ENCODE data around the gene FHOD3.

Gene FHOD3

GRCh38 chr18:36381075-36381474 lies 83.6 kb downstream of the FHOD3 start:
- no peak for DNase-seq (ENCODE audit: low read depth in 2 of 2)

GRCh38 chr18:36382854-36383253 lies 85.3 kb downstream of the FHOD3 start:
- no peak for DNase-seq (ENCODE audit: low read depth in 2 of 2)

- DNase-seq (ENCODE audit: low read depth in 2 of 2), result no peak
Measured at GRCh38 chr18:36386150-36386920, 88.8 kb downstream of the FHOD3 start.

GRCh38 chr18:36387310-36387709 lies 89.8 kb downstream of the FHOD3 start:
- DNase-seq (ENCODE audit: low read depth in 2 of 2), result no peak

GRCh38 chr18:36388310-36388709 lies 90.8 kb downstream of the FHOD3 start:
- DNase-seq (ENCODE audit: low read depth in 2 of 2), result no peak

- DNase-seq (ENCODE audit: low read depth in 2 of 2), result no peak
Measured at GRCh38 chr18:36389027-36389426, 91.5 kb downstream of the FHOD3 start.

GRCh38 chr18:36389811-36390581 lies 92.5 kb downstream of the FHOD3 start:
- DNase-seq (ENCODE audit: low read depth in 2 of 2), result no peak

- no peak for DNase-seq (ENCODE audit: low read depth in 2 of 2)
Measured at GRCh38 chr18:36391426-36392145, 94.1 kb downstream of the FHOD3 start.

- DNase-seq (ENCODE audit: low read depth in 2 of 2), result no peak
Measured at GRCh38 chr18:36392164-36392978, 94.9 kb downstream of the FHOD3 start.

GRCh38 chr18:36392979-36393287 lies 95.4 kb downstream of the FHOD3 start:
- DNase-seq (ENCODE audit: low read depth in 2 of 2), result no peak

- DNase-seq (ENCODE audit: low read depth in 2 of 2), result no peak
Measured at GRCh38 chr18:36394486-36394885, 97.0 kb downstream of the FHOD3 start.

- no peak for DNase-seq (ENCODE audit: low read depth in 2 of 2)
Measured at GRCh38 chr18:36396190-36396589, 98.7 kb downstream of the FHOD3 start.

- no peak for DNase-seq (ENCODE audit: low read depth in 2 of 2)
Measured at GRCh38 chr18:36397033-36397432, 99.5 kb downstream of the FHOD3 start.

- no peak for DNase-seq (ENCODE audit: low read depth in 2 of 2)
Measured at GRCh38 chr18:36398419-36398818, 100.9 kb downstream of the FHOD3 start.

GRCh38 chr18:36399055-36399454 lies 101.5 kb downstream of the FHOD3 start:
- no peak for DNase-seq (ENCODE audit: low read depth in 2 of 2)

- no peak for DNase-seq (ENCODE audit: low read depth in 2 of 2)
Measured at GRCh38 chr18:36401462-36401861, 103.9 kb downstream of the FHOD3 start.

GRCh38 chr18:36402765-36403396 lies 105.4 kb downstream of the FHOD3 start:
- no peak for DNase-seq (ENCODE audit: low read depth in 2 of 2)

- no peak for DNase-seq (ENCODE audit: low read depth in 2 of 2)
Measured at GRCh38 chr18:36403896-36404820, 106.6 kb downstream of the FHOD3 start.

GRCh38 chr18:36405611-36406010 lies 108.1 kb downstream of the FHOD3 start:
- DNase-seq (ENCODE audit: low read depth in 2 of 2), result no peak

GRCh38 chr18:36406805-36407204 lies 109.3 kb downstream of the FHOD3 start:
- DNase-seq (ENCODE audit: low read depth in 2 of 2), result no peak
